NCI-H1048 (cell line): ENCODE data around the gene PKP2.

Source experiments
- DNase-seq: peaks from one replicate; lab custom pipeline; 2025; lab: John Stamatoyannopoulos, UW

Gene PKP2

DNA sequence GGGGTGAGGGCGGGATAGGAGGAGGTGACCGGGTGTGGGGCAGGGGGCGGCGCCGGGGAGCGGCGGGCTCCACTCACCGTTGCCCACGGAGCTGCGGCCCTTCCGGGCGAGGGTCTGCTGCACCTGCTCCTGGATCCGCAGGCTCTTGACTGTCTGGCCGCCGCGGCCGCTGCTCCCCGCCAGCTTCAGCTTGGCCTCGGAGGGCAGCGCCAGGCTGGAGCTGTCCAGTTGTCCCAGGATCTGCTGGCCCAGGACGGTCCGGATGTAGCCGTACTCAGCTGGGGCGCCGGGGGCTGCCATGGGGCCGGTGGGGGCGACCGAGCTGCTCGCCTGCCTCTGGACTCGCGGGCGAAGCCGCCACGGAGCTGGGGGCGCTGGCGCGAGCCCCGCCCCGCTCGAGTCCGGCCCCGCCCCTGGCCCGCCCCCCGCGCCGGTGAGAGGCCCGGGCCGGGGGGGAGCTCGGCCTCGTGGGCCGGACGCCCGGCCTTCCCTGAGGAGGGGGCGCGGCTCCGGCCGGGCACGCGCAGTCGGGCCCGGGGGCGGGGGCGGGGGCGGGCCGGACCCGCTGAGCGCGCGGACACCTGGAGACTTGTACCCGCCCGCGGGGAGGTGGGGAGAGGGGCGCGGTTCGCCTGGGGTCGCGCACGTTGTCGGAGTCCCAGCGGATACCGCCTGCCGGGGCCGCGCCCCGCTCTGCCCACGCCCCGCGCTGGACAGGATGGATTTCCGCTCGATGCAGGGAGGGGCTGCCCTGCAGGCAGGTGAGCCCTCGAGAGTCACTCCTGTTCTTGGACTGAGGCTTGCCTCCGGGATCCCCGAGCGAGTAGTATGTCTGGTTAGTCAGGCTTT is at the start of gene PKP2:
TSS of gene PKP2 (minus strand) at position 346 of the 849 bp plus-strand sequence. CDS start at position 300, 46 bp downstream.
- DNase-seq: peak; percentile 59

DNA sequence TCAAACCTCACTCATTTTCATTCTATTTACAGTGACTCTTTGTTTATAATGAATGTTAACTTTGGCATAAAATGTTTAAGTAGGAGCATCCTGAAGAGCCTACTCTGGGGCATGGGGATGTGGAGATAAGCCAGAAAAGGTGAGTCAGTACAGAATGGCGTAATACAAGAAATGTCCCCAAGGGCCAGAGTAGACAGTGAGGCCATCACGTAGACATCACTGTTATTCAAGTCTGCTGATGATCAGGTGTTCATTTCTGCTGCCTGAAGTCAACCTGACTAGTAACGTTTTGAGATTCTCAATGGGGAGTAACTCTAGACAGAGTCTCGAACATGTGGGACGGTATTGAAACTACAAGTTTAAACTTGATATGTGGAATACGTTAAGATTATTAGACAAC is 47.6 kb upstream of the PKP2 start:
- no peak for DNase-seq

DNA sequence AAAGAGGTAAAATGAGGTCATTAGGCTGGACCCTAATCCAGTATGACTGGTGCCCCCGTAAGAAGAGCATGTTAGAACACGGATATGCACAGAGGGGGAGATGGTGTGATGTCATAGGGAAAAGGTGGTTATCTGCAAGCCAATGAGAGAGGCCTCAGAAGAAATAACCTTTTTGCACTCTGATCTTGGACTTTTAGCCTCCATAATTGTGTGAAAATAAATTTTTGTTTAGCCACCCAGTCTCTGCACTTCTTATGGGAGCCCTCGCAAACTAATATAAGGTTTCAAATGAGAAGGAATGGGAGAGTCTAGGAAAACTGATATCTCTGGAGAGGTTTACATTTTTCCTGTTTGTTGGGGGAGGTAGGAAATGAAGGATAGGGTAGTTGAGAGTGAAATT is 43.2 kb upstream of the PKP2 start:
- no peak for DNase-seq

GRCh38 chr12:32926963-32927362 is 30.4 kb upstream of the PKP2 start:
- DNase-seq: no peak

DNA sequence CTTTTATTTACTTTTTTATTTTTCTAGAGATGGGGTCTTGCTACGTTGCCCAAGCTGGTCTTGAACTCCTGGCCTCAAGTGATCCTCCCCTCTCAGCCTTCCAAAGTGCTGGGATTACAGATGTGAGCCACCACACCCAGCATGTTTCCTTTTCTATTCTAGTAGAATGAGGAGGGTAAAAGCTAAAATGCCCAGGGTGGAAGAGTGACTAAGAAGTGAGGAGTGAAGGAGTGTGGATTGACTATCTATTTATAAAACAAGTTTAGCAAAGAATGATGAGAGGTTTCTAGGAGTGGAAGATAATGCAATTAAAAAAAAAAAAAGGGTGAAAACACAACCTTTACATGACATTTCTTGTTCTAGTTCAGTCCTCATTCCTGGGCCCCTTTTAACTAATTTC is 29.8 kb upstream of the PKP2 start:
- no peak for DNase-seq

DNA sequence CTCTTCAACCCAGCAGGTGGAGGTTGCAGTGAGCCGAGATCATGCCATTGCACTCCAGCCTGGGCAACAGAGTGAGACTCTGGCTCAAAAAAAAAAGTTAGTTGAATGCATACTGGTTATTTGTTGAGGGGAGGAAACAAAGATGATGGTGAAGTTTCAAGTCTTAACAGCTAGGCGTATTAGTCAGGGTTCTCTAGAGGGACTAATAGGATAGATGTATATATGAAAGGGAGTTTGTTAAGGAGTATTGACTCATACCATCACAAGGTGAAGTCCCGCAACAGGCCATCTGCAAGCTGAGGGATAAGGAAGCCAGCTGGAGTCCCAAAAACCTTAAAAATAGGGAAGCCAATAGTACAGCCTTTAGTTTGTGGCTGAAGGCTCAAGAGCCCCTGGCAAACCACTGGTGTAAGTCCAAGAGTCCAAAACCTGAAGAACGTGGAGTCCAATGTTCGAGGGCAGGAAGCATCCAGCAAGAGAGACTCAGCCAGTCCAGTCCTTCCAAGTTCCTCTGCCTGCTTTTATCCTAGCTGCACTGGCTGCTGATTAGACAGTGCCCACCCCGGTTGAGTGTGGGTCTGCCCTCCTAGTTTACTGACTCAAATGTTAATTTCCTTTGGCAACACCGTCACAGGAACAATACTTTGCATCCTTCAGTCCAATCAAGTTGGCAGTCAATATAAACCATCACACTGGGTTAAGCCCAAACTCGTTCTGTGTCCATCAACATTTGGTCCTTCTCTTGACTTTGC is 26.1 kb upstream of the PKP2 start:
- DNase-seq: no peak

- no peak for DNase-seq
Observed at GRCh38 chr12:32921397-32921796, 24.8 kb upstream of the PKP2 start.

DNA sequence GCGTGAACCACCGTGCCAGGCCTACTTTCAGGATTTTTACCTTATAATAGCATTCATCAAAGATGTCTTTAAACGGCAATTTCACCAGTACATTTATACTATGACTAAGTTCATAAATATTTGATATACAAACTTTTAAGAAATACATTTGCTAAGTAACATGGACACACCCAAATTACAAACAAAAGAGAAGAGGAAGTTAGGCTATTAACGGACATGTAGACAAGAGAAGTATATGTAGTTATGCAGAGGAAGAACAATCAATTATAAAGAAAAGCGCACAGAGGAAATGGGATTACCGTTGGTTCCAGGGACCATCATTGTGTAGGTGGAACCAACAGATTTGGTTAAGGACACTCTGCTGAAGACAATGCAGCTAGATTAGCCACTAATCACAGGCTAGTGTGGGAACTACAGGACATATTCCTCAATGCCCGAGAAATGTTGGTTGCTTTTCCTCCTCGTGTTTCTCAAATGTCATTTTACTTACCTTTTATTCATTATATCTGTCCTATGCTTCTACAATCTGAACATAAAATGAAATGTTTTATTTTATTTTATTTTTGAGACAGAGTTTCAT is 24.0 kb upstream of the PKP2 start:
- DNase-seq: no peak

GRCh38 chr12:32918890-32919801 is 22.6 kb upstream of the PKP2 start:
- no peak for DNase-seq

GRCh38 chr12:32917094-32917611 is 20.6 kb upstream of the PKP2 start:
- DNase-seq: no peak

- no peak for DNase-seq
Observed at GRCh38 chr12:32907898-32908476, 11.4 kb upstream of the PKP2 start.

DNA sequence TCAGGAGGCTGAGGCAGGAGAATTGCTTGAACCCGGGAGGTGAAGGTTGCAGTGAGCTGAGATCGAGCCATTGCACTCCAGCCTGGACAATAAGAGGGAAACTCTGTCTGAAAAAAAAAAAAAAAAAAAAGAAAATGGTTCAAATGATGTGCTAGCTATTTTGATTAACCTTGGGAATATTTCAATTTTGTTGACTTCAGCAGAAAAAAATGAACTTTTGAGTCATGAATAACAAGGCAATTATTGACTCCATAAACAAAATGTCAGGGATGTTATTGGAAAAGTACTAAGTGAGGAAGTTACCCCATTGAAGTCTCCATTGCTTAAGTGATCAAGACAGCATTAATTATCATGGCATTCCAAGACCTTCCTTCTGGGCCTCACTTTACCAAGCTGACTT is 10.6 kb upstream of the PKP2 start:
- DNase-seq: no peak

DNA sequence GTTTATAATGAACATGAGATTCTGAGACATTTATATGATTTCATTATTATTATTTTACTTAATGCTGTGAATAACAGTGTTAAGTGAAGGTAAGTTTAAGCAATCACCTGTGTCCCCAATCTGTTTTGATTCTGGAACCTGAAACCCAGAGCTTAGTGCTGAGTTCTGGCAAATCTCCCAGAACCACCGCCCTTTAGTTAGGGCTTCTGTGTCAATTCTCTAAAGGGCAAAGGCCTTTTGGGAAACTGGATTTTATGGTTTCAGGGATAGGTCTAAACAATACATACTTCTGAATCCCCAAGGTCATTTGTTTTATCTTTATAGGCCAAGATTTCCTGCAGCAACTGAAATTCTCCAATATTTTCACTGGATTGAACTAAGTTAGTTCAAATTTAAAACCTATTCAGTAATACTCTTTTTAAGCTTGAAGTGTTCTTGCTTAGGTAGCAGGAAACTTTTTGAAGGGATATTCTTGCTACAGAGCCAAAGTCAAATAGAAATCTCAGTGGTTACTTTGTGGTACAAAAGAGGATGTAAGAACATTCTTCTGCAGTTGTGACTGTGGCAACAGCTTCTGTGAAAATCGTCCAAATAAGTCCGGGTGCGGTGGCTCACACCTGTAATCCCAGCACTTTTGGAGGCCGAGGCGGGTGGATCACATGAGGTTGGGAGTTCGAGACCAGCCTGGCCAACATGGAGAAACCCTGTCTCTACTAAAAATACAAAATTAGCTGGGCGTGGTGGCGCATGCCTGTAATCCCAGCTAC is 10.0 kb upstream of the PKP2 start:
- DNase-seq: no peak

DNA sequence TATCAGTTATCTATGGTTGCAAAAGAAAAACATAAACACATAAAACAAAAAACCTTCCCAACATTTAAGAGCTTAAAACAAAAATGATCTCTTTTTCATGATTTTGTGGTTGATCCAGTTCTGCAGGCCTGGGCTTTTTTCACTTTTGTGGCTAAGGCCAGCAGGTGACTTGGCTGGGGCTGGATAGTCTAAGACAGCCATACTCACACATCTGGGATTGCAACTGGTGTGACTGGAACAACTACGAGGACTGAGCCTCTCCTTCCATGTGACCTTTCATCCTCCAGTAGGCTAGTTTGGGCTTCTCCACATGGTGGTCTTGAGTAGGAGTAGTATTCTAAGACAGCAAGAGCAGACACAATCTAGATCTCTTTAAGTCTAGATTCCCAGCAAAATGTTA is 7.2 kb upstream of the PKP2 start:
- no peak for DNase-seq

DNA sequence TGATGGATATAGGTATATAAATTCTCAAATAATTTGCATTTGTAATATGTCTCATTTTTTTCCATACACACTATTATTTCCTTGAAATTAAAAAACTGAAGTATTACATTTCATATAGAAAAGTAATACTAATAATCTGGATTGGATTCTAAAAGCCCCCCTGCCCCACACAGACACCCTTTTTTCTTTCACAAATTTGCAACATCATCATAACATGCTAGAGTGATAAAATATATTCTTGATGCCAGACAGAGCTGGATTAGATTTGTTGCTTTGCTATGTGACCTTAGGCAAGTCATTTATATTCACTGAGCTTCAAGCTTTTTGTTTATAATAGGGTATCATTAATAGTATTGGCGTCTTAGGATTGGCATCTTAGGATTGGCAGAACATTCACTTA is 6.7 kb upstream of the PKP2 start:
- DNase-seq: no peak

GRCh38 chr12:32902287-32902997 is 5.9 kb upstream of the PKP2 start:
- DNase-seq: no peak

GRCh38 chr12:32901553-32901952 is 5.0 kb upstream of the PKP2 start:
- DNase-seq: peak; percentile 37

DNA sequence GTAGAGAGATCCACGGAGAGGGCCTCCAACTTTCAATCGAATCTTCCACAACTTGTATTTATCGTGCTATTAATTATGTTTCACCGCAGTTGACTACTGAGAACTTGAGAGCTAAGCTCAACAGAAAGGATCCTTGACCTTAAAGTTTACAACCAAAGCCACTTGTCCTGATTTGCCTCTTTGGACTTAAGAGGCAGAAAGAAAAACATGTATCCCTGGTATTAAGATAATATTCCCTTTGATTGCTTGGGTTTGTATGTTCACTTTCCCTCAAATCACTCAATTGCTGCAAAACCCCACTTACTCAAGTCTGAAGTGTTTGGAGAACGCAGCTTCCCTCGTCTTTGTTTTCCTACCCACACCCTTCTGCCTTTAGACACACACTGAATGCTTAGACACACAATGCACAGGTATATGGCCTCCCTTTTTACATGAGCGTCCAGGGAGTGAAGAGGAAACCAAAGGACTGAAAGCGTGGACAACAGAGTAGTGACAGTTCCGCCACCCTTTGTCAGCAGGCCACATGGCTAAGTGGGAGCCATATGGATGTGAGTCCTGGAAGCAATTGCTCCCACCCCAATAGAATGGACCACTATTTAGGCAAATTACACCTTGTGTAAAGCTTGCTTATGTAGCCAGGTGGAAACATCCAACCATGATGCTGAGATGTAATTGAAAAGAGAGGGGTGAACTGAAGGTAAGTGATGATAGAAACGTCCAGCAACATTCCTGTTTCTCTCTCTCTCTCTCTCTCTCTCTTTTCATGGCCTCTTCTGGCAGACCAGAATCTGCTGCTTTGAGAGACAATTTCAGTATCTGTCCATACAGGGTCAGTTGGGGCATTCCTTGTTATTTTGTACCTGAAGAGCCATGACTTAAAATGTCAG is 1.4 kb upstream of the PKP2 start:
- DNase-seq: no peak

DNA sequence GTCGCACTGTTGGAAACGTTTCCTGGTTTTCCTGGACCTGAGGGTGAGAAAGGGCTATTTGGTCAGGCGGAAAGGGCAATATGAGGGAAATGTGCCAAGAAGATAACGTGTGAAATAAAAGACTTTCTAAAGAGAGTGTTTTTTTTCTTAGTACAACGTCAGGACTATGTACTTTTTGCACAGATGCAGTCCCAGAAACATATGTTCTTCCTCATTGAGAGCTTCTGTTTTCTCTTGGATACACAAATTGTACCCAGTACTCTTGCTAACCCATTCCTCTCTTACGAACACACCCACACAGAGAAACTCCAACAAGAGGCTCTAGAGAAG is 669 bp upstream of the PKP2 start:
- no peak for DNase-seq
